H1 (cell line): ENCODE measurements around the gene CENPM. TPM values are rescaled to one million over a fixed set of nuclear protein-coding genes. Genes with fewer than 3 reads are reported as not detected.

Experiments
- CTCF ChIA-PET: fragments of 300-600 bp; sonication (Branson Sonifier 250); formaldehyde crosslinking; loops from one replicate; lab custom pipeline; 2021; ENCODE audit not compliant: partially characterized antibody; lab: Charles Lee
- POLR2A ChIA-PET: fragments of 300-600 bp; sonication (Branson Sonifier 250); formaldehyde crosslinking; loops from one replicate; lab custom pipeline; 2021; ENCODE audit warnings: inconsistent platforms; ENCODE audit not compliant: partially characterized antibody; lab: Charles Lee
- DNase-seq, 2 experiments: peaks; one replicate each; pipeline versions ENCODE4 v3.0.0 to v3.0.0-alpha.2; 2010 to 2022; ENCODE audit warnings: low spot score in 2 of 2, low read depth in 1 of 2, mixed read lengths in 1 of 2
- FAIRE-seq: peaks from 2 replicates; lab custom pipeline; 2011; peaks lifted over from hg19 to GRCh38; lab: Jason Lieb, UNC
- H2AFZ ChIP-seq: 2 replicates; pipeline ENCODE4 v1.8.1; 2012; ENCODE audit warnings: low read length, inconsistent platforms
- H2AK5ac ChIP-seq: 2 replicates; pipeline ENCODE4 v1.6.1; 2013; ENCODE audit warnings: low read depth, low read length
- H2BK120ac ChIP-seq: replicated peaks from 2 replicates; pipeline ENCODE3; 2013; ENCODE audit warnings: low read depth, low read length, inconsistent platforms
- H2BK12ac ChIP-seq: 2 replicates; pipeline ENCODE4 v1.6.1; 2013; ENCODE audit warnings: low read depth, low read length
- H2BK15ac ChIP-seq: 2 replicates; pipeline ENCODE4 v1.6.1; 2013; ENCODE audit warnings: low read length
- H2BK20ac ChIP-seq: 2 replicates; pipeline ENCODE4 v1.6.1; 2013; ENCODE audit warnings: low read length
- H2BK5ac ChIP-seq: 2 replicates; pipeline ENCODE4 v1.6.1; 2013; ENCODE audit warnings: low read depth, low read length
- H3K14ac ChIP-seq: 2 replicates; pipeline ENCODE4 v1.6.1; 2013; ENCODE audit warnings: inconsistent platforms; ENCODE audit not compliant: insufficient read length
- H3K18ac ChIP-seq: 2 replicates; pipeline ENCODE4 v1.6.1; 2013; ENCODE audit warnings: low read length; ENCODE audit errors: extremely low read depth
- H3K23ac ChIP-seq: 2 replicates; pipeline ENCODE4 v1.6.1; 2013; ENCODE audit warnings: inconsistent platforms; ENCODE audit not compliant: insufficient read length
- H3K23me2 ChIP-seq: 2 replicates; pipeline ENCODE4 v1.6.1; 2013; ENCODE audit warnings: low read depth, low read length
- H3K27ac ChIP-seq: 2 replicates; pipeline ENCODE4 v1.6.1; 2011; ENCODE audit warnings: low read depth, low read length, inconsistent platforms
- H3K27me3 ChIP-seq, 4 experiments: replicated peaks in 1 of 4; 1 replicate in 1 of 4; 2 replicates in 3 of 4; pipeline versions ENCODE4 v1.6.1 to v1.8.1; 2011 to 2013; ENCODE audit warnings: low read length in 3 of 4, mild to moderate bottlenecking in 3 of 4, inconsistent platforms in 2 of 4, mixed read lengths in 2 of 4, moderate library complexity in 1 of 4; ENCODE audit not compliant: control insufficient read depth in 3 of 4, insufficient read depth in 3 of 4; ENCODE audit errors: extremely low read depth in 1 of 4
- H3K36me3 ChIP-seq, 4 experiments: 2 replicates each; pipeline versions ENCODE4 v1.6.1 to v1.8.1; 2011 to 2013; ENCODE audit warnings: mild to moderate bottlenecking in 4 of 4, low read length in 3 of 4, moderate library complexity in 2 of 4, control low read depth in 1 of 4, inconsistent platforms in 1 of 4; ENCODE audit not compliant: insufficient read depth in 4 of 4, control insufficient read depth in 2 of 4
- H3K4ac ChIP-seq: replicated peaks from 2 replicates; pipeline ENCODE3; 2013; ENCODE audit warnings: low read length, low read depth, mixed read lengths, inconsistent platforms; ENCODE audit not compliant: insufficient read length
- H3K4me1 ChIP-seq, 4 experiments: replicated peaks in 1 of 4; 1 replicate in 1 of 4; 2 replicates in 3 of 4; pipeline versions ENCODE4 v1.6.1 to v1.8.1; 2011 to 2013; ENCODE audit warnings: low read length in 3 of 4, inconsistent platforms in 2 of 4, mixed read lengths in 1 of 4; ENCODE audit not compliant: insufficient read depth in 4 of 4, control insufficient read depth in 3 of 4
- H3K4me2 ChIP-seq, 2 experiments: 2 replicates each; pipeline versions ENCODE4 v1.6.1 to v1.8.1; 2011 to 2013; ENCODE audit warnings: low read depth in 2 of 2, low read length in 2 of 2, control low read depth in 1 of 2, inconsistent platforms in 1 of 2, mild to moderate bottlenecking in 1 of 2; ENCODE audit not compliant: insufficient read depth in 1 of 2
- H3K4me3 ChIP-seq, 4 experiments: fragments of 200-600, 300-600 bp in 1 of 4; sonication (generic), shearing (Covaris generic), sonication (Bioruptor Twin) in 1 of 4; 2 replicates each; pipeline versions ENCODE4 v1.5.1 to v1.8.1; 2011 to 2016; ENCODE audit warnings: low read length in 4 of 4, low read depth in 3 of 4, control low read depth in 2 of 4, inconsistent platforms in 2 of 4, mild to moderate bottlenecking in 2 of 4, mixed read lengths in 1 of 4, moderate library complexity in 1 of 4; ENCODE audit not compliant: insufficient read depth in 2 of 4; ENCODE audit errors: extremely low read depth in 1 of 4
- H3K56ac ChIP-seq: replicated peaks from 2 replicates; pipeline ENCODE3; 2013; ENCODE audit warnings: low read depth, mild to moderate bottlenecking, mixed read lengths, low read length, inconsistent platforms; ENCODE audit not compliant: insufficient read length
- H3K79me1 ChIP-seq: 2 replicates; pipeline ENCODE4 v1.6.1; 2013; ENCODE audit warnings: low read depth, low read length, control low read depth
- H3K79me2 ChIP-seq, 2 experiments: 2 replicates each; pipeline versions ENCODE4 v1.6.1 to v1.8.1; 2012 to 2013; ENCODE audit warnings: low read length in 2 of 2, mild to moderate bottlenecking in 2 of 2, inconsistent platforms in 1 of 2; ENCODE audit not compliant: insufficient read depth in 2 of 2, control insufficient read depth in 1 of 2
- H3K9ac ChIP-seq, 4 experiments: replicated peaks in 1 of 4; 1 replicate in 1 of 4; 2 replicates in 3 of 4; pipeline versions ENCODE4 v1.6.1 to v1.8.1; 2011 to 2013; ENCODE audit warnings: low read depth in 3 of 4, low read length in 3 of 4, control low read depth in 2 of 4, mild to moderate bottlenecking in 2 of 4, moderate library complexity in 2 of 4, inconsistent platforms in 1 of 4; ENCODE audit errors: extremely low read depth in 1 of 4
- H3K9me3 ChIP-seq, 2 experiments: 2 replicates each; pipeline versions ENCODE4 v1.6.1 to v1.8.1; 2012 to 2013; ENCODE audit warnings: mild to moderate bottlenecking in 2 of 2, moderate library complexity in 2 of 2, control low read depth in 1 of 2, inconsistent platforms in 1 of 2, low read depth in 1 of 2, low read length in 1 of 2, mixed read lengths in 1 of 2; ENCODE audit not compliant: insufficient read depth in 2 of 2
- H4K20me1 ChIP-seq, 2 experiments: replicated peaks in 1 of 2; 2 replicates each; pipeline versions ENCODE3 to v1.8.1; 2011 to 2013; ENCODE audit warnings: inconsistent platforms in 2 of 2, low read length in 2 of 2, mild to moderate bottlenecking in 1 of 2; ENCODE audit not compliant: insufficient read depth in 2 of 2, control insufficient read depth in 1 of 2
- H4K5ac ChIP-seq: 2 replicates; pipeline ENCODE4 v1.6.1; 2013; ENCODE audit warnings: low read length, low read depth, mixed read lengths, inconsistent platforms; ENCODE audit not compliant: insufficient read length
- H4K8ac ChIP-seq: 2 replicates; pipeline ENCODE4 v1.8.0; 2013; ENCODE audit warnings: mild to moderate bottlenecking, moderate library complexity, low read length, inconsistent platforms; ENCODE audit not compliant: insufficient read depth; ENCODE audit errors: extremely low read depth
- H4K91ac ChIP-seq: replicated peaks from 2 replicates; pipeline ENCODE3; 2013; ENCODE audit warnings: low read length, mixed read lengths, inconsistent platforms; ENCODE audit not compliant: insufficient read length
- EZH2 ChIP-seq: fragments of 200-600 bp; sonication (generic); IDR thresholded peaks from 2 replicates; pipeline ENCODE4 v1.7.1; 2012; ENCODE audit warnings: low read depth, mild to moderate bottlenecking, moderate library complexity, low read length, inconsistent platforms; ENCODE audit not compliant: severe bottlenecking
- RNF2 ChIP-seq: fragments of 200-900, 300-1000 bp; sonication (generic); IDR thresholded peaks from 2 replicates; pipeline ENCODE4 v1.7.1; 2016; ENCODE audit warnings: borderline replicate concordance, low read depth, mild to moderate bottlenecking, antibody characterized with exemption, low read length; ENCODE audit not compliant: poor library complexity, severe bottlenecking; ENCODE audit errors: missing control alignments
- WGBS, 2 experiments: shearing (Covaris generic) in 1 of 2; methylation state at CpG; one replicate each; pipeline versions ENCODE4 v1.1.6 to v1.1.7; 2013 to 2015; ENCODE audit warnings: low lambda C conversion rate in 2 of 2, mixed read lengths in 2 of 2, inconsistent platforms in 1 of 2, low coverage in 1 of 2, missing lambda C conversion rate in 1 of 2; ENCODE audit not compliant: insufficient replicate concordance in 2 of 2, insufficient coverage in 1 of 2, insufficient read length in 1 of 2; ENCODE audit errors: extremely low coverage in 1 of 2, missing lambda C conversion rate in 1 of 2; 5-methylcytosine and 5-hydroxymethylcytosine counted together
- polyA plus RNA-seq, 7 experiments: library from polyadenylated mRNA; depleted of rRNA in 3 of 7; stranded (reverse) in 5 of 7; unstranded in 2 of 7; fragments of >200 nt in 5 of 7; fragments of 200-250 nt in 2 of 7; gene quantifications; 1 replicate in 5 of 7; 2 replicates in 1 of 7; 4 replicates in 1 of 7; pipeline versions ENCODE4 v1.2.1 to v1.2.3, GENCODE V29; 2011 to 2013; ENCODE audit warnings: missing spikeins in 2 of 7, mixed read lengths in 2 of 7
- total RNA-seq: library from RNA; stranded (reverse); fragmentation: NEBNext Ultra II Directional; extraction: Animal tissue kit (Norgen Biotek cat#: 25700); gene quantifications from 2 replicates; pipeline ENCODE4 v1.2.1, GENCODE V29; 2021
- TF ChIP-seq, protein P1 (sequence below), 3 experiments: IDR thresholded peaks; 1 replicate in 2 of 3; 2 replicates in 1 of 3; pipeline versions ENCODE4 v1.5.1 to v1.6.1; 2011; ENCODE audit warnings: low read length in 3 of 3, mild to moderate bottlenecking in 3 of 3, inconsistent platforms in 2 of 3, low read depth in 1 of 3, moderate library complexity in 1 of 3; ENCODE audit not compliant: insufficient read depth in 1 of 3; ENCODE audit errors: control extremely low read depth in 1 of 3

The CENPM gene
- total and polyA plus RNA-seq, 2 of the 8 experiments (the other 6 are each of a cell fraction or from before 2014, with no cell fraction given) = 32.0 to 80.4 TPM

DNA sequence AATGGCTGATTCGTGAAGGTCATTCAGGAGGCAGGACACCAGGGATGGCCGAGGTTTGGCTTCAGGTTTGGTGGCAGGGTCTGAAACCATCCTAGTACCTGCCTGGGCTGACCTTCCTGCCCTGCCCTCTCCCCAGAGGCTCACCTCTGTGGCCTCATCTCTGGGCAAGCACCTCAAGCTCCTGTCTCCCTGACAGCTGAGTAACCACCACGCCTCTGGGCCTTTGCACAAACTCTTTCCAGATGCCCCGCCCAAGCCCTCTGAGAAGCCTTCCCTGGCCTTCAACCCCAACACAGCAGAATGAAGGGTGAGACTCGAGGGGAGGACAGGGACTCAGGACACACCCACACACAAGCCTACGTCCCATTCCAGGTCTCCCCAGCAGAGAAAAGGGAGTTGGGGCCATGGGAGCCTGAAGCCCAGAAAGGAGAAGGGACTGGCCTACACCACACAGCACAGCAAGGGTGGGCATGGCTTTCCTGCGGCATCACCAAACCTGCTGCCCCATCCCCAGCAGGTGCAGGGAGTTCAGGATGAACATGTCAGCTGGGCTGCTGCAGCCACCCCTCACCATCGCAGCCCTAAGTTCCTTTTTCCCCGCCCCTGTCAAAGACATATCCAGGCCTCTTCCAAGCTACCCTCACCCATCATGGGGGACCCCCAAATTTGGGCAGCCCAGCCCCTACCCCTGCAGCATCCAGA, 34.5 kb downstream of the CENPM start:
- Histone ChIP-seq H4K20me1 (peaks cover 16 to 32% of the 10 kb centered on the region in 2 experiments), H2AFZ (no peak overlapping the region), H4K8ac (no peak overlapping the region), H2BK20ac (no peak overlapping the region), H2BK5ac (no peak overlapping the region), H3K4me3 (no peak overlapping the region), H2BK12ac (peak overlapping the region; percentile 23; the same call in 1 of the 2 replicates), H3K23ac (no peak overlapping the region), H3K9me3 (no peaks in the 10 kb centered on the region; a peak in 1 of 4 replicates), H4K91ac (no peak overlapping the region), H3K56ac (no peak overlapping the region), H3K4me1 (peaks cover 0 to 32% (median 16%) of the 10 kb centered on the region in 4 experiments; a peak in 6 of 7 replicates), H3K4ac (no peak overlapping the region), H3K27me3 (peaks cover 74 to 92% (median 88%) of the 10 kb centered on the region in 4 experiments), H3K79me1 (no peaks in the 10 kb centered on the region), H3K36me3 (peaks cover 0 to 16% (median 1%) of the 10 kb centered on the region in 4 experiments; a peak in 1 of 8 replicates), H2AK5ac (0 out of 2 replicates have a peak overlapping the region, but pooled peaks have one; percentile 60), H3K4me2 (no peak overlapping the region; a peak in 1 of 4 replicates), H3K9ac (no peak overlapping the region), H3K79me2 (no peaks in the 10 kb centered on the region), H2BK15ac (no peak overlapping the region; the same call in 1 of the 2 replicates), H3K23me2 (peaks cover 10% of the 10 kb centered on the region; the same call in 1 of the 2 replicates), H4K5ac (no peak overlapping the region), H3K14ac (no peak overlapping the region), H2BK120ac (no peak overlapping the region), H3K27ac (no peak overlapping the region), H3K18ac (no peak overlapping the region)
- ChIA-PET POLR2A (interaction anchor here (0.7 to 1.6 kb wide), 4 partner anchors 14 to 34 kb away, joined by 3 to 4 read pairs (median 4); partner anchors contain the start of genes CENPM and TNFRSF13C), CTCF (interaction anchor here (0.9 to 1.5 kb wide), 7 partner anchors 10 to 215 kb away, joined by 3 to 5 read pairs (median 3); no protein-coding TSS in a partner anchor)
- no peak for FAIRE-seq
- WGBS, 2 experiments = 78% methylated on average over 9 of the region's 9 CpGs; no CpG with 5 or more reads in 1 of the 2 experiments
- no peak for DNase-seq
- TF ChIP-seq RNF2 (peak; percentile 36), EZH2 (peak; percentile 49)
- TF ChIP-seq, protein P1, sequence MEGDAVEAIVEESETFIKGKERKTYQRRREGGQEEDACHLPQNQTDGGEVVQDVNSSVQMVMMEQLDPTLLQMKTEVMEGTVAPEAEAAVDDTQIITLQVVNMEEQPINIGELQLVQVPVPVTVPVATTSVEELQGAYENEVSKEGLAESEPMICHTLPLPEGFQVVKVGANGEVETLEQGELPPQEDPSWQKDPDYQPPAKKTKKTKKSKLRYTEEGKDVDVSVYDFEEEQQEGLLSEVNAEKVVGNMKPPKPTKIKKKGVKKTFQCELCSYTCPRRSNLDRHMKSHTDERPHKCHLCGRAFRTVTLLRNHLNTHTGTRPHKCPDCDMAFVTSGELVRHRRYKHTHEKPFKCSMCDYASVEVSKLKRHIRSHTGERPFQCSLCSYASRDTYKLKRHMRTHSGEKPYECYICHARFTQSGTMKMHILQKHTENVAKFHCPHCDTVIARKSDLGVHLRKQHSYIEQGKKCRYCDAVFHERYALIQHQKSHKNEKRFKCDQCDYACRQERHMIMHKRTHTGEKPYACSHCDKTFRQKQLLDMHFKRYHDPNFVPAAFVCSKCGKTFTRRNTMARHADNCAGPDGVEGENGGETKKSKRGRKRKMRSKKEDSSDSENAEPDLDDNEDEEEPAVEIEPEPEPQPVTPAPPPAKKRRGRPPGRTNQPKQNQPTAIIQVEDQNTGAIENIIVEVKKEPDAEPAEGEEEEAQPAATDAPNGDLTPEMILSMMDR (IDR thresholded peaks at IDR 0.05; ENCODE audit: control extremely low read depth in 1 of 3, insufficient read depth in 1 of 3, low read depth in 1 of 3, low read length in 3 of 3) = no peak
